Neuronal stem cell (in vitro differentiated cells): ENCODE measurements around the gene TP53BP2.

ENCODE experiments used
- DNase-seq: peaks from one replicate; pipeline ENCODE4 v3.0.0-alpha.2; 2013; ENCODE audit warnings: low spot score
- H2AFZ ChIP-seq: one replicate; pipeline ENCODE4 v1.6.1; 2013; ENCODE audit warnings: mild to moderate bottlenecking, low read length, inconsistent platforms
- H2AK5ac ChIP-seq: 2 replicates; pipeline ENCODE4 v1.6.1; 2013; ENCODE audit warnings: low read depth, mild to moderate bottlenecking, inconsistent platforms, low read length, moderate library complexity, mixed read lengths
- H2BK120ac ChIP-seq: 2 replicates; pipeline ENCODE4 v1.6.1; 2013; ENCODE audit warnings: low read depth, mild to moderate bottlenecking, inconsistent platforms, low read length, moderate library complexity, mixed read lengths
- H2BK12ac ChIP-seq: one replicate; pipeline ENCODE4 v1.6.1; 2013; ENCODE audit warnings: low read length, inconsistent platforms
- H2BK15ac ChIP-seq: 2 replicates; pipeline ENCODE4 v1.6.1; 2013; ENCODE audit warnings: mild to moderate bottlenecking, low read length, inconsistent platforms, mixed read lengths
- H2BK5ac ChIP-seq: one replicate; pipeline ENCODE4 v1.6.1; 2013; ENCODE audit warnings: inconsistent platforms, mild to moderate bottlenecking, low read length, moderate library complexity
- H3K14ac ChIP-seq: one replicate; pipeline ENCODE4 v1.6.1; 2013; ENCODE audit warnings: low read length, inconsistent platforms
- H3K18ac ChIP-seq: 2 replicates; pipeline ENCODE4 v1.6.1; 2013; ENCODE audit warnings: low read length, inconsistent platforms
- H3K23ac ChIP-seq: 2 replicates; pipeline ENCODE4 v1.6.1; 2013; ENCODE audit warnings: low read depth, mild to moderate bottlenecking, mixed read lengths, low read length, inconsistent platforms; ENCODE audit not compliant: poor library complexity
- H3K27ac ChIP-seq: replicated peaks from 3 replicates; pipeline ENCODE4 v1.5.1; 2013; ENCODE audit warnings: low read length, inconsistent platforms
- H3K27me3 ChIP-seq, 3 experiments: 2 replicates each; pipeline ENCODE4 v1.6.1; 2013; ENCODE audit warnings: low read length in 3 of 3, mild to moderate bottlenecking in 2 of 3, inconsistent platforms in 1 of 3, low read depth in 1 of 3, mixed read lengths in 1 of 3, moderate library complexity in 1 of 3; ENCODE audit not compliant: control insufficient read depth in 3 of 3, insufficient read depth in 3 of 3
- H3K36me3 ChIP-seq, 2 donors: replicated peaks in 1 of 2; 2 replicates each; pipeline ENCODE4 v1.6.1; 2013; ENCODE audit warnings: low read length in 2 of 2; ENCODE audit not compliant: control insufficient read depth in 2 of 2, insufficient read depth in 2 of 2
- H3K4ac ChIP-seq: 2 replicates; pipeline ENCODE4 v1.6.1; 2013; ENCODE audit warnings: inconsistent platforms, mild to moderate bottlenecking, low read length, moderate library complexity
- H3K4me1 ChIP-seq, 2 donors: 1 replicate in 1 of 2; 2 replicates in 1 of 2; pipeline ENCODE4 v1.6.1; 2013; ENCODE audit warnings: low read length in 2 of 2, low read depth in 1 of 2; ENCODE audit not compliant: control insufficient read depth in 2 of 2, insufficient read depth in 1 of 2
- H3K4me2 ChIP-seq: one replicate; pipeline ENCODE4 v1.6.1; 2013; ENCODE audit warnings: mild to moderate bottlenecking, low read length, inconsistent platforms; ENCODE audit not compliant: insufficient read depth, poor library complexity, severe bottlenecking
- H3K4me3 ChIP-seq, 2 donors: 2 replicates each; pipeline ENCODE4 v1.5.1; 2013; ENCODE audit warnings: low read length in 2 of 2, mild to moderate bottlenecking in 2 of 2, inconsistent platforms in 1 of 2, moderate library complexity in 1 of 2
- H3K79me1 ChIP-seq: one replicate; pipeline ENCODE4 v1.6.1; 2013; ENCODE audit warnings: low read depth, mild to moderate bottlenecking, inconsistent platforms, low read length, moderate library complexity
- H3K9ac ChIP-seq: one replicate; pipeline ENCODE4 v1.6.1; 2013; ENCODE audit warnings: mild to moderate bottlenecking, low read depth, low read length, inconsistent platforms; ENCODE audit not compliant: poor library complexity
- H3K9me3 ChIP-seq, 2 donors: replicated peaks in 1 of 2; 2 replicates each; pipeline versions ENCODE3 to v1.6.1; 2013; ENCODE audit warnings: low read length in 2 of 2, mild to moderate bottlenecking in 2 of 2, inconsistent platforms in 1 of 2, low read depth in 1 of 2, mixed read lengths in 1 of 2, moderate library complexity in 1 of 2; ENCODE audit not compliant: control insufficient read depth in 2 of 2, insufficient read depth in 1 of 2
- H4K8ac ChIP-seq: one replicate; pipeline ENCODE4 v1.6.1; 2013; ENCODE audit warnings: low read depth, mild to moderate bottlenecking, inconsistent platforms, low read length, moderate library complexity
- H4K91ac ChIP-seq: one replicate; pipeline ENCODE4 v1.6.1; 2013; ENCODE audit warnings: low read length, low read depth, mild to moderate bottlenecking, inconsistent platforms; ENCODE audit not compliant: poor library complexity
- WGBS, 2 donors: extraction: QIAGEN DNeasy Blood & Tissue Kit; methylation state at CpG; one replicate each; pipeline ENCODE4 v1.1.7; 2013; ENCODE audit warnings: missing lambda C conversion rate in 2 of 2, mixed read lengths in 1 of 2; ENCODE audit not compliant: insufficient read length in 2 of 2, insufficient replicate concordance in 1 of 2; ENCODE audit errors: extremely low coverage in 2 of 2; 5-methylcytosine and 5-hydroxymethylcytosine counted together

Gene TP53BP2

DNA sequence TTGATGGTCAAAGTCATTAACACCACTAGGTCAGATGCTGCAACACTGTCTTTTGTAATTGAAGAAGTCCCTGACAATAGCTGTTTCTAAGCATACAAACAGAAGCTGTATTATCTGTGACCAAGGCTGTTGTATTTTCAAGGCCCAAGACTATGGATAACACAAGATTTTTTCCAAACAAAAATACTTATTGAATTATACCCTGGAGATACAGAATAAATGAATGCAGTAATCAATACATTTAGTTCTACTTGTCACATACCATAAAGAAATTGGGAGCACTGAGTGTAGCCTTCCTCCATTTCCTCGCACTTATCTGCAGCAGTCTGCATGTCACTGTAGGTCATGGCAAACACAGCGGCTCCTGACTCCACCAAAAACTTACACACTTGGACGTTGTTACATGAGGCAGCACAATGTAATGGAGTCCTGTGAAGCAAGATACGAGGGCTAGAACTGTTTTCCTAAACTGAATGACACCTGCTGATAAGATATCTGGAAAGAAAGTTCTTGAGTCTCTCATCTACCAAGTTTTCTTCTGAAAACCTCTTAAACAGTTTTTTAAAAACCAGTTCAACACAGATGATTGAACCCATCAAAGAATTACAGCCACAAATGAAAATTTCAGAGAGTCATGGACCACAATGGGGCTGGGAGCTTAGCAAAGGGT lies 56.9 kb downstream of the TP53BP2 start:
- H3K4ac ChIP-seq, result no peak overlapping the region
- no peak overlapping the region for H2BK120ac ChIP-seq
- H3K18ac ChIP-seq, result no peak overlapping the region
- H3K4me2 ChIP-seq, result no peak overlapping the region
- no peak overlapping the region for H4K8ac ChIP-seq
- no peak overlapping the region for H2BK15ac ChIP-seq
- H3K9ac ChIP-seq, result no peak overlapping the region
- H4K91ac ChIP-seq, result no peak overlapping the region
- no peak overlapping the region for H2AFZ ChIP-seq
- no peak overlapping the region for H2BK5ac ChIP-seq
- no peak overlapping the region for H3K23ac ChIP-seq
- H3K27me3 ChIP-seq, result no peaks in the 10 kb centered on the region
- no peak overlapping the region for H3K27ac ChIP-seq
- H3K14ac ChIP-seq, result no peak overlapping the region
- no peak overlapping the region for H2AK5ac ChIP-seq
- no peak overlapping the region for H3K4me3 ChIP-seq
- H3K79me1 ChIP-seq, result peaks cover 2% of the 10 kb centered on the region
- WGBS, 2 donors, result no CpG with 5 or more reads among the region's 4 CpGs
- H3K36me3 ChIP-seq, result peaks cover 13 to 97% of the 10 kb centered on the region in 2 donors
- DNase-seq, result no peak
- no peak overlapping the region for H2BK12ac ChIP-seq
- H3K4me1 ChIP-seq, result no peaks in the 10 kb centered on the region
- peaks cover 0 to 2% of the 10 kb centered on the region in 2 donors for H3K9me3 ChIP-seq

DNA sequence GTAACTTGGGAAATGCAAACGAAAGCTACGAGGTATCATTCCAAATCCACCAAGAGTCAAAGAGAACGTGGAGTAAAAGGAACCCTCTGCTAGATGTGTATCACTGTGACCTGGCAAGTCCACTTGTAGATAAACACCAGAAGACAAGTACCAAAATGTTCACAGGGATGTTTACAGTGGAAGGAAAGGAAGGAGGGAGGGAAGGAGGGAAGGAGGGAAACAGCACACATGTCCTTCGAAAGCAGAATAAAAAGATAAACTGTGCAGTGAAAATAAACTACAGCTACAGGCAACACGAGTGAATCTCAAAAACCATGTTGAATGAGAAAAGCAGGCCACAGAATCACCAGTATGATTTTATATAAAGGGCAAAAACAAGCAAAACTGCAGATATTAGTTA lies 59.9 kb downstream of the TP53BP2 start:
- Histone ChIP-seq H3K27me3 (no peaks in the 10 kb centered on the region), H3K27ac (no peak overlapping the region), H2BK5ac (no peak overlapping the region), H3K79me1 (peaks cover 2% of the 10 kb centered on the region), H3K14ac (no peak overlapping the region), H3K4me2 (no peak overlapping the region), H2BK120ac (no peak overlapping the region), H3K4me1 (peaks cover 2 to 6% of the 10 kb centered on the region in 2 donors), H2BK15ac (no peak overlapping the region), H3K9me3 (peaks cover 0 to 2% of the 10 kb centered on the region in 2 donors), H3K23ac (no peak overlapping the region), H3K4ac (no peak overlapping the region), H3K4me3 (no peak overlapping the region), H3K9ac (no peak overlapping the region), H4K91ac (no peak overlapping the region), H3K18ac (no peak overlapping the region), H4K8ac (no peak overlapping the region), H2BK12ac (no peak overlapping the region), H2AFZ (no peak overlapping the region), H2AK5ac (no peak overlapping the region), H3K36me3 (peaks cover 13 to 95% of the 10 kb centered on the region in 2 donors)
- DNase-seq, result no peak
- no CpG with 5 or more reads among the region's 5 CpGs for WGBS, 2 donors

DNA sequence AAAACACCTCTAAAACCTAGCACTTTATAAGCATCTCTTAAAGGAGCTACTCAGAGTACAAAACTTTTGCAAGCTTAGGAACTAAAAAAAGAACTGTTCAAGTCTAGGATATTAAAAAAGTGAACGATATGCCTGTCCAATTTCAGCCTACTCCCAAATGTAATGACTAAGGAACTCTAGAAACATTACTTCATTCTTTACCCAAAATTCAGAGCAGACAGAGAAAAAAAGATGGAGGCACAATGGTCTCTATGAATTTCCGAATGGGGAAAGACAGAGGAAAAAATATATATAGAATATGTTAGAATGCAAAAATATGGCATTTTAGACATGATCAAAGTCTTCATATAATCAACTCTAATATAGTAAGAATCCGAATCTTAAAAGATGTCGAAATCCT lies 61.2 kb downstream of the TP53BP2 start:
- Histone ChIP-seq H3K9me3 (peaks cover 0 to 2% of the 10 kb centered on the region in 2 donors), H3K14ac (no peak overlapping the region), H2BK12ac (no peak overlapping the region), H4K8ac (no peak overlapping the region), H3K4me3 (no peak overlapping the region), H2BK120ac (no peak overlapping the region), H3K27ac (no peak overlapping the region), H3K79me1 (peaks cover 2% of the 10 kb centered on the region), H2BK5ac (no peak overlapping the region), H3K27me3 (no peaks in the 10 kb centered on the region), H2AK5ac (no peak overlapping the region), H3K4me1 (peaks cover 2 to 8% of the 10 kb centered on the region in 2 donors), H3K18ac (no peak overlapping the region), H2AFZ (no peak overlapping the region), H4K91ac (no peak overlapping the region), H3K23ac (no peak overlapping the region), H3K36me3 (peaks cover 17 to 95% of the 10 kb centered on the region in 2 donors), H3K9ac (no peak overlapping the region), H3K4ac (no peak overlapping the region), H3K4me2 (no peak overlapping the region), H2BK15ac (no peak overlapping the region)
- no CpG with 5 or more reads among the region's 4 CpGs for WGBS, 2 donors
- no peak for DNase-seq

DNA sequence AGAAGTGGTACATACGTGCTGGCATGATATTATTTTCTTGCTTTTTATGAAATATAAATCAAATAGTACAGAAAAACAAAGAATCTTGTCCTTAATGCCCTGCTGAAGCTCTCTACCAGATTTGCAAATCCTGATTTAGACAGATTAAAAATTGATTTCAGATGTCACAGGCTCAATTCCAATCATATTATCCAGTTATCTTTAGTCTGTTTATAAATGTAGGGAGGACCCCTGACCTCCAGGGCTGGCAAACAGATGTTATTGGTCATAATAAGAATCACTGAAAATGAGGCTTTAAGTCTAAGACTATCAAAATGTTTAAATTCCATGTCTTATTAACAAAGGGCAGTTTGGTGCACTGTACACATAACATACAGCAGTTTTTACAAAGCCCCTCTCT lies 62.1 kb downstream of the TP53BP2 start:
- H3K36me3 ChIP-seq, result peaks cover 18 to 95% of the 10 kb centered on the region in 2 donors

More for the DNA sequence above, 62.1 kb downstream of the TP53BP2 start:
- no peak overlapping the region for H4K8ac ChIP-seq
- no peak overlapping the region for H3K9ac ChIP-seq
- no peak overlapping the region for H3K4ac ChIP-seq
- H3K79me1 ChIP-seq, result no peaks in the 10 kb centered on the region
- H3K23ac ChIP-seq, result no peak overlapping the region
- peaks cover 2 to 8% of the 10 kb centered on the region in 2 donors for H3K4me1 ChIP-seq
- no peak overlapping the region for H2BK120ac ChIP-seq
- no peak overlapping the region for H3K4me2 ChIP-seq
- WGBS, 2 donors, result no CpG with 5 or more reads among the region's 1 CpG
- H3K4me3 ChIP-seq, result no peak overlapping the region
- H2BK5ac ChIP-seq, result no peak overlapping the region
- no peak overlapping the region for H3K27ac ChIP-seq
- H4K91ac ChIP-seq, result no peak overlapping the region
- H3K14ac ChIP-seq, result no peak overlapping the region
- no peak overlapping the region for H2AFZ ChIP-seq
- H2AK5ac ChIP-seq, result no peak overlapping the region
- no peak overlapping the region for H2BK12ac ChIP-seq
- no peak overlapping the region for H2BK15ac ChIP-seq
- no peaks in the 10 kb centered on the region for H3K27me3 ChIP-seq
- no peaks in the 10 kb centered on the region for H3K9me3 ChIP-seq
- H3K18ac ChIP-seq, result no peak overlapping the region
- no peak for DNase-seq
